K562 (cell line): Measurements from ENCODE around the gene SLC9C2. TPM values are rescaled to one million over a fixed set of nuclear protein-coding genes. Genes with fewer than 3 reads are reported as not detected.

Experiments
- ATAC-seq: fragments of 200-7000 bp; cut with Tn5 transposase; 3 replicates; pipeline ENCODE4 v1.9.1; 2020; ENCODE audit warnings: moderate library complexity
- BruUV-seq: library from RNA; stranded (reverse); fragments of 400-500 nt; replicated peaks from 2 replicates; lab custom pipeline; 2021; lab: Mats Ljungman, UMichigan
- CTCF ChIA-PET: fragments of 300-600 bp; formaldehyde crosslinking; extraction: SDS; loops from one replicate; lab custom pipeline; 2021; ENCODE audit warnings: low intra/inter-chr PET ratio; lab: Yijun Ruan, JAX
- POLR2A ChIA-PET: fragments of 300-600, 350-650 bp; sonication (Branson Sonifier 250); formaldehyde crosslinking; extraction: SDS; loops from one replicate; lab custom pipeline; 2021; ENCODE audit warnings: antibody characterized with exemption, inconsistent platforms; lab: Yijun Ruan, JAX
- DNase-seq, 4 experiments: peaks; one replicate each; pipeline versions ENCODE4 v3.0.0 to v3.0.0-alpha.2; 2011 to 2018; ENCODE audit warnings: low spot score in 3 of 4, mixed read lengths in 3 of 4; ENCODE audit errors: extremely low read depth in 1 of 4
- FAIRE-seq: peaks from 2 replicates; lab custom pipeline; 2011; peaks lifted over from hg19 to GRCh38; lab: Jason Lieb, UNC
- H2AFZ ChIP-seq: 2 replicates; pipeline ENCODE4 v1.6.0; 2011; ENCODE audit warnings: low read depth, low read length, control low read depth, inconsistent platforms
- H3K27ac ChIP-seq: fragments of 200-600 bp; 3 replicates; pipeline ENCODE4 v1.8.0; 2011; ENCODE audit warnings: low read depth, mild to moderate bottlenecking, control low read depth, inconsistent platforms, low read length, moderate library complexity, mixed read lengths; ENCODE audit errors: extremely low read depth
- H3K27me3 ChIP-seq, 2 experiments: fragments of 300-600 bp in 1 of 2; 2 replicates in 1 of 2; 3 replicates in 1 of 2; pipeline versions ENCODE4 v1.6.0 to v1.8.0; 2011; ENCODE audit warnings: inconsistent platforms in 2 of 2, low read length in 2 of 2, mild to moderate bottlenecking in 1 of 2, mixed read lengths in 1 of 2, moderate library complexity in 1 of 2; ENCODE audit not compliant: control insufficient read depth in 2 of 2, insufficient read depth in 2 of 2
- H3K36me3 ChIP-seq: fragments of 300-600 bp; 3 replicates; pipeline ENCODE4 v1.8.0; 2011; ENCODE audit warnings: mild to moderate bottlenecking, low read length, inconsistent platforms; ENCODE audit not compliant: control insufficient read depth, insufficient read depth
- H3K4me1 ChIP-seq, 2 experiments: fragments of 200-600 bp in 1 of 2; replicated peaks in 1 of 2; 2 replicates in 1 of 2; 3 replicates in 1 of 2; pipeline versions ENCODE4 v1.5.1 to v1.8.0; 2011; ENCODE audit warnings: inconsistent platforms in 2 of 2, low read length in 2 of 2, mild to moderate bottlenecking in 1 of 2, mixed read lengths in 1 of 2, moderate library complexity in 1 of 2; ENCODE audit not compliant: control insufficient read depth in 2 of 2, insufficient read depth in 2 of 2
- H3K4me2 ChIP-seq: 2 replicates; pipeline ENCODE4 v1.6.1; 2011; ENCODE audit warnings: low read length, control low read depth, inconsistent platforms, mixed read lengths; ENCODE audit not compliant: insufficient read depth
- H3K4me3 ChIP-seq: fragments of 200-600 bp; sonication (generic), shearing (Covaris generic); 2 replicates; pipeline ENCODE4 v1.5.1; 2016; ENCODE audit warnings: control low read depth, inconsistent platforms
- H3K79me2 ChIP-seq: fragments of 200-600 bp; 3 replicates; pipeline ENCODE4 v1.8.0; 2011; ENCODE audit warnings: low read length, inconsistent platforms; ENCODE audit not compliant: control insufficient read depth, insufficient read depth
- H3K9ac ChIP-seq, 2 experiments: 2 replicates each; pipeline versions ENCODE4 v1.6.0 to v1.6.1; 2011; ENCODE audit warnings: low read depth in 2 of 2, low read length in 2 of 2, control low read depth in 1 of 2, inconsistent platforms in 1 of 2, mild to moderate bottlenecking in 1 of 2, mixed read lengths in 1 of 2; ENCODE audit not compliant: insufficient read depth in 1 of 2
- H3K9me1 ChIP-seq: one replicate; pipeline ENCODE4 v1.6.0; 2011; ENCODE audit warnings: inconsistent platforms, mild to moderate bottlenecking, low read length, moderate library complexity; ENCODE audit not compliant: control insufficient read depth, insufficient read depth
- H3K9me3 ChIP-seq: replicated peaks from 2 replicates; pipeline ENCODE4 v1.5.1; 2011; ENCODE audit warnings: low read depth, low read length, inconsistent platforms; ENCODE audit not compliant: control insufficient read depth, insufficient read depth
- H4K20me1 ChIP-seq: replicated peaks from 2 replicates; pipeline ENCODE4 v1.6.1; 2011; ENCODE audit warnings: low read length, inconsistent platforms, mixed read lengths; ENCODE audit not compliant: control insufficient read depth, insufficient read depth
- CGGBP1 ChIP-seq: fragments of 250-450 bp; sonication (Bioruptor Pico); IDR thresholded peaks from 2 replicates; pipeline ENCODE4 v1.9.0; 2021; ENCODE audit warnings: mild to moderate bottlenecking
- DMBX1 ChIP-seq: fragments of 250-450 bp; sonication (Bioruptor Pico); IDR thresholded peaks from 2 replicates; pipeline ENCODE4 v1.8.0; 2022; ENCODE audit warnings: inconsistent platforms, mild to moderate bottlenecking, moderate library complexity, borderline replicate concordance
- ILK ChIP-seq: fragments of 450-650 bp; IDR thresholded peaks from 2 replicates; pipeline ENCODE4 v1.6.1; 2016; ENCODE audit warnings: missing genetic modification characterization, low read depth, mild to moderate bottlenecking, missing compliant biosample characterization, moderate library complexity, borderline replicate concordance
- KLF6 ChIP-seq: fragments of 250-450 bp; sonication (Bioruptor Pico); IDR thresholded peaks from 2 replicates; pipeline ENCODE4 v1.4.0; 2020; ENCODE audit warnings: mild to moderate bottlenecking, moderate library complexity, borderline replicate concordance
- NCOA4 ChIP-seq: fragments of 450-650 bp; IDR thresholded peaks from 2 replicates; pipeline ENCODE4 v1.6.1; 2018; ENCODE audit warnings: mild to moderate bottlenecking; ENCODE audit not compliant: partially characterized antibody
- NR2F6 ChIP-seq: fragments of 450-650 bp; formaldehyde crosslinking; IDR thresholded peaks from 2 replicates; pipeline ENCODE4 v1.4.0; 2020; ENCODE audit warnings: mild to moderate bottlenecking
- NUFIP1 ChIP-seq: fragments of 450-650 bp; IDR thresholded peaks from 2 replicates; pipeline ENCODE4 v1.6.1; 2018; ENCODE audit not compliant: partially characterized antibody
- SAFB ChIP-seq: fragments of 200-400 bp; formaldehyde crosslinking; IDR thresholded peaks from 2 replicates; pipeline ENCODE4 v1.6.1; 2017; ENCODE audit warnings: low read depth, low read length, borderline replicate concordance
- TAF1 ChIP-seq: IDR thresholded peaks from 2 replicates; pipeline ENCODE4 v1.6.1; 2011; ENCODE audit warnings: mild to moderate bottlenecking, low read length, moderate library complexity; ENCODE audit not compliant: insufficient read depth, control insufficient read depth, severe bottlenecking; ENCODE audit errors: extremely low read depth
- TEAD1 ChIP-seq, 2 experiments: fragments of 450-650 bp in 1 of 2; sonication (generic) in 1 of 2; formaldehyde crosslinking; IDR thresholded peaks; 2 replicates each; pipeline versions ENCODE4 v1.4.0 to v1.8.0; 2020 to 2022; ENCODE audit warnings: mild to moderate bottlenecking in 2 of 2, missing genetic modification reagents in 1 of 2
- ZNF280A ChIP-seq: fragments of 450-650 bp; IDR thresholded peaks from 2 replicates; pipeline ENCODE4 v1.6.1; 2018; ENCODE audit warnings: mild to moderate bottlenecking, low read depth; ENCODE audit not compliant: partially characterized antibody
- ZNF384 ChIP-seq: IDR thresholded peaks from 2 replicates; pipeline ENCODE4 v1.6.1; 2012; ENCODE audit warnings: low read depth, low read length, improper control_type of control experiment
- WGBS: fragments of 100-300 bp; shearing (Covaris generic); methylation state at CpG from one replicate; pipeline ENCODE4 v1.1.6; 2016; ENCODE audit warnings: low coverage, mixed read lengths; ENCODE audit not compliant: insufficient coverage; ENCODE audit errors: missing lambda C conversion rate; 5-methylcytosine and 5-hydroxymethylcytosine counted together
- in situ Hi-C: fragments of 300-500 bp; cut with MboI; formaldehyde crosslinking; loops from 4 replicates; pipeline ENCODE4 v1.15.0; 2018; ENCODE audit warnings: inconsistent platforms, mixed read lengths
- intact Hi-C: fragments of 100-400 bp; cut with micrococcal nuclease; formaldehyde crosslinking; loops from 2 replicates; pipeline ENCODE4 v1.14.2; 2022
- polyA plus RNA-seq, 8 experiments: library from polyadenylated mRNA; depleted of rRNA in 4 of 8; stranded (reverse) in 5 of 8; unstranded in 3 of 8; fragments of >200 nt; fragmentation: Nextera tagmentation in 2 of 8; fragmentation: Illumina TruSeq in 1 of 8; extraction: Ambion mirVana in 2 of 8; extraction: Trizol in 1 of 8; gene quantifications; 2 replicates each; pipeline versions ENCODE4 v1.2.1 to v1.2.3, GENCODE V29; 2011 to 2014; ENCODE audit warnings: inconsistent platforms in 1 of 8, missing spikeins in 1 of 8
- total RNA-seq, 7 experiments: library from RNA; depleted of rRNA in 6 of 7; stranded (reverse); fragments of >200 nt in 6 of 7; fragmentation: Illumina TruSeq in 2 of 7; extraction: Trizol in 2 of 7; gene quantifications; 2 replicates each; pipeline versions ENCODE4 v1.2.1 to v1.2.3, GENCODE V29; 2011 to 2021; ENCODE audit warnings: low replicate concordance in 1 of 7

The SLC9C2 gene
- total and polyA plus RNA-seq, 9 of the 15 experiments (the other 6 are each of a cell fraction or from before 2014, with no cell fraction given), result 0.11 to 0.22 (median 0.15) TPM; not detected in 5

- H3K4me2 ChIP-seq, result no peak overlapping the region
- ChIA-PET CTCF (no interaction called here), POLR2A (interaction anchor here (0.6 to 1.3 kb wide), 4 partner anchors 10 to 38 kb away, joined by 3 to 7 read pairs (median 3); no protein-coding TSS in a partner anchor)
- no peaks in the 10 kb centered on the region for H4K20me1 ChIP-seq
- H2AFZ ChIP-seq, result no peak overlapping the region
- TF ChIP-seq KLF6 (CRISPR knock-in tag) (no peak), NR2F6 (no peak), ILK (tag) (no peak)
- no peaks in the 10 kb centered on the region for H3K79me2 ChIP-seq
- ATAC-seq, result no peak
- WGBS, result 2% methylated on average over 4 of the region's 4 CpGs
- H3K4me1 ChIP-seq, result 0 out of 5 replicates have a peak, but pooled peaks cover 0 to 4% of the 10 kb centered on the region in 2 experiments
- H3K36me3 ChIP-seq, result no peaks in the 10 kb centered on the region
- no peak overlapping the region for H3K27ac ChIP-seq
- no peaks in the 10 kb centered on the region for H3K9me3 ChIP-seq
- H3K4me3 ChIP-seq, result no peak overlapping the region
- BruUV-seq, result no TSS peak
- no peaks in the 10 kb centered on the region for H3K27me3 ChIP-seq
- intact Hi-C loops (no loop called here), in situ Hi-C loops (no loop called here)
- H3K9ac ChIP-seq, result no peak overlapping the region
- no peak for FAIRE-seq
- no peaks in the 10 kb centered on the region for H3K9me1 ChIP-seq
- DNase-seq, result no peak
These were observed 71.8 kb downstream of the SLC9C2 start for GRCh38 chr1:173530795-173531693.

GRCh38 chr1:173529106-173529505, 73.8 kb downstream of the SLC9C2 start:
- intact Hi-C loops, result no loop called here
- no peaks in the 10 kb centered on the region for H3K9me1 ChIP-seq
- H3K4me3 ChIP-seq, result no peak overlapping the region
- no peak overlapping the region for H3K27ac ChIP-seq
- H2AFZ ChIP-seq, result 0 out of 2 replicates have a peak overlapping the region, but pooled peaks have one; percentile 30
- WGBS, result 0% methylated on average over 4 of the region's 4 CpGs
- no peak overlapping the region for H3K4me2 ChIP-seq
- no peaks in the 10 kb centered on the region for H3K79me2 ChIP-seq
- ChIA-PET CTCF (no interaction called here), POLR2A (no interaction called here)
- no TSS peak for BruUV-seq
- ATAC-seq (peak; percentile 45; the same call in 1 of the 3 replicates), FAIRE-seq (no peak), DNase-seq (peak in 1 of 4 experiments; percentile 19)
- no peaks in the 10 kb centered on the region for H3K36me3 ChIP-seq
- no peaks in the 10 kb centered on the region for H3K9me3 ChIP-seq
- H3K9ac ChIP-seq, result no peak overlapping the region
- H3K27me3 ChIP-seq, result no peaks in the 10 kb centered on the region
- in situ Hi-C loops, result no loop called here
- H4K20me1 ChIP-seq, result no peaks in the 10 kb centered on the region
- 0 out of 5 replicates have a peak, but pooled peaks cover 0 to 4% of the 10 kb centered on the region in 2 experiments for H3K4me1 ChIP-seq
- TF ChIP-seq NCOA4 (no peak), SAFB (no peak), CGGBP1 (CRISPR knock-in tag) (no peak), ZNF280A (no peak), NUFIP1 (no peak), TEAD1 (CRISPR knock-in tag; IDR thresholded peaks at IDR 0.05) (0 out of 4 replicates have a peak, but pooled peaks of 1 of the 2 experiments have one; percentile 60), DMBX1 (CRISPR knock-in tag) (no peak), ZNF384 (no peak), TAF1 (no peak)
